PC-9 (cell line): Measurements from ENCODE around the gene BASP1. TPM values are rescaled to one million over a fixed set of nuclear protein-coding genes. Genes with fewer than 3 reads are reported as not detected.

Source experiments
- BruUV-seq: library from RNA; stranded (reverse); fragments of 400-500 nt; replicated peaks from 2 replicates; lab custom pipeline; 2021; lab: Mats Ljungman, UMichigan
- CTCF ChIA-PET: fragments of 300-600 bp; sonication (Branson Sonifier 250); formaldehyde crosslinking; loops from one replicate; lab custom pipeline; 2022; ENCODE audit warnings: antibody characterized with exemption; lab: Charles Lee
- POLR2A ChIA-PET: fragments of 300-600 bp; sonication (Branson Sonifier 250); formaldehyde crosslinking; loops from one replicate; lab custom pipeline; 2022; ENCODE audit warnings: antibody characterized with exemption; ENCODE audit not compliant: unreplicated experiment; lab: Charles Lee
- DNase-seq, 2 experiments: peaks; one replicate each; pipeline versions ENCODE4 v3.0.0 to v3.0.0-alpha.2; 2015 to 2022; ENCODE audit warnings: mixed read lengths in 1 of 2
- H2AFZ ChIP-seq: fragments of 200-600 bp; sonication (generic); 2 replicates; pipeline ENCODE4 v1.8.1; 2017; ENCODE audit warnings: antibody characterized with exemption
- H3F3A ChIP-seq: fragments of 200-600 bp; sonication (generic); 2 replicates; pipeline ENCODE4 v1.8.1; 2017; ENCODE audit warnings: antibody characterized with exemption, mild to moderate bottlenecking, low read depth; ENCODE audit not compliant: insufficient read depth
- H3K27ac ChIP-seq: fragments of 200-600 bp; sonication (generic); 2 replicates; pipeline ENCODE4 v1.6.1; 2016; ENCODE audit warnings: mixed run types
- H3K27me3 ChIP-seq: fragments of 200-600 bp; sonication (generic); 2 replicates; pipeline ENCODE4 v1.6.1; 2016; ENCODE audit warnings: low read depth, mixed run types; ENCODE audit not compliant: insufficient read depth
- H3K36me3 ChIP-seq: fragments of 200-600 bp; sonication (generic); 2 replicates; pipeline ENCODE4 v1.6.1; 2016; ENCODE audit warnings: low read depth, mixed run types
- H3K4me1 ChIP-seq: fragments of 200-600 bp; sonication (generic); replicated peaks from 2 replicates; pipeline ENCODE4 v1.6.1; 2016; ENCODE audit warnings: mixed run types; ENCODE audit not compliant: insufficient read depth
- H3K4me2 ChIP-seq: fragments of 200-600 bp; sonication (generic); 2 replicates; pipeline ENCODE4 v1.6.1; 2017; ENCODE audit warnings: mixed run types
- H3K4me3 ChIP-seq: fragments of 200-600 bp; sonication (generic); 2 replicates; pipeline ENCODE4 v1.6.1; 2016; ENCODE audit warnings: mixed run types
- H3K79me2 ChIP-seq: fragments of 200-600 bp; sonication (generic); 2 replicates; pipeline ENCODE4 v1.6.1; 2017; ENCODE audit warnings: low read depth, mixed run types
- H3K9me2 ChIP-seq: fragments of 200-600 bp; sonication (generic); 2 replicates; pipeline ENCODE4 v1.8.1; 2017; ENCODE audit warnings: mild to moderate bottlenecking; ENCODE audit not compliant: insufficient read depth
- H3K9me3 ChIP-seq: fragments of 200-600 bp; sonication (generic); 2 replicates; pipeline ENCODE4 v1.8.1; 2016; ENCODE audit warnings: low read depth; ENCODE audit not compliant: insufficient read depth
- H4K20me1 ChIP-seq: fragments of 200-600 bp; sonication (generic); 2 replicates; pipeline ENCODE4 v1.8.1; 2017; ENCODE audit not compliant: insufficient read depth
- CTCF ChIP-seq: fragments of 200-600 bp; sonication (generic); conservative IDR thresholded peaks from 2 replicates; pipeline ENCODE4 v1.6.1; 2017; ENCODE audit warnings: mixed run types, antibody characterized with exemption, mild to moderate bottlenecking, moderate library complexity
- EZH2 ChIP-seq: fragments of 200-600 bp; sonication (generic); IDR thresholded peaks from 2 replicates; pipeline ENCODE4 v1.8.0; 2017; ENCODE audit warnings: antibody characterized with exemption, low read depth
- intact Hi-C: fragments of 100-400 bp; cut with micrococcal nuclease; formaldehyde crosslinking; loops from one replicate; pipeline ENCODE4 v1.10.0; 2022; ENCODE audit not compliant: unreplicated experiment
- total RNA-seq: library from RNA; stranded (reverse); gene quantifications from 2 replicates; pipeline ENCODE4 v1.2.3, GENCODE V29; 2021

The BASP1 gene
- total RNA-seq, 1 experiment from 2014 or later: not detected

GRCh38 chr5:17221843-17222636, 4.6 kb downstream of the BASP1 start:
- BruUV-seq: no TSS peak
- Histone ChIP-seq H3K79me2 (no peaks in the 10 kb centered on the region), H3K27ac (no peak overlapping the region), H3K9me2 (no peaks in the 10 kb centered on the region), H3K36me3 (no peaks in the 10 kb centered on the region), H3F3A (no peaks in the 10 kb centered on the region), H3K9me3 (no peaks in the 10 kb centered on the region), H3K4me2 (no peak overlapping the region), H3K4me1 (no peaks in the 10 kb centered on the region), H3K4me3 (no peak overlapping the region), H3K27me3 (no peaks in the 10 kb centered on the region), H4K20me1 (no peaks in the 10 kb centered on the region), H2AFZ (no peak overlapping the region)
- ChIA-PET CTCF (interaction anchor here (0.6 kb wide), 1 partner anchor 9 kb away, joined by 16 read pairs; no protein-coding TSS in a partner anchor), POLR2A (no interaction called here)
- no peak for DNase-seq
- intact Hi-C loops: no loop called here
- no peak for TF ChIP-seq CTCF
- TF ChIP-seq EZH2: no peak

- no peaks in the 10 kb centered on the region for H3K4me1 ChIP-seq
- intact Hi-C loops: no loop called here
- H3K9me3 ChIP-seq: no peaks in the 10 kb centered on the region
- no peaks in the 10 kb centered on the region for H3F3A ChIP-seq
- H3K27ac ChIP-seq: no peak overlapping the region
- H3K4me2 ChIP-seq: no peak overlapping the region
- H3K36me3 ChIP-seq: no peaks in the 10 kb centered on the region
- no peak overlapping the region for H3K4me3 ChIP-seq
- TF ChIP-seq EZH2: no peak
- no peak for TF ChIP-seq CTCF
- H3K9me2 ChIP-seq: no peaks in the 10 kb centered on the region
- no TSS peak for BruUV-seq
- H4K20me1 ChIP-seq: no peaks in the 10 kb centered on the region
- ChIA-PET POLR2A (no interaction called here), CTCF (no interaction called here)
- H2AFZ ChIP-seq: no peak overlapping the region
- H3K27me3 ChIP-seq: no peaks in the 10 kb centered on the region
- DNase-seq: no peak
- no peaks in the 10 kb centered on the region for H3K79me2 ChIP-seq
These were observed 5.2 kb downstream of the BASP1 start for GRCh38 chr5:17222664-17223063.

GRCh38 chr5:17223367-17224185, 6.1 kb downstream of the BASP1 start:
- BruUV-seq: no TSS peak
- intact Hi-C loops: no loop called here
- no peaks in the 10 kb centered on the region for H4K20me1 ChIP-seq
- H3K79me2 ChIP-seq: no peaks in the 10 kb centered on the region
- no peak overlapping the region for H2AFZ ChIP-seq
- no peak overlapping the region for H3K4me3 ChIP-seq
- no peaks in the 10 kb centered on the region for H3K9me3 ChIP-seq
- H3K9me2 ChIP-seq: no peaks in the 10 kb centered on the region
- ChIA-PET POLR2A (no interaction called here), CTCF (no interaction called here)
- no peak for DNase-seq
- H3K4me1 ChIP-seq: no peaks in the 10 kb centered on the region
- H3K4me2 ChIP-seq: no peak overlapping the region
- H3F3A ChIP-seq: no peaks in the 10 kb centered on the region
- TF ChIP-seq EZH2: no peak
- no peak for TF ChIP-seq CTCF
- no peaks in the 10 kb centered on the region for H3K27me3 ChIP-seq
- no peak overlapping the region for H3K27ac ChIP-seq
- H3K36me3 ChIP-seq: no peaks in the 10 kb centered on the region
